ENCODE results near the gene C2CD2. TPM values are rescaled to one million over a fixed set of nuclear protein-coding genes. Genes with fewer than 3 reads are reported as not detected.

Gene C2CD2
- total and polyA plus RNA-seq, 2 experiments from 2014 or later = 4.5 to 16.2 TPM

GRCh38 chr21:42002421-42002958 lies 48.7 kb upstream of the C2CD2 start (continued):
- TF ChIP-seq REST (IDR thresholded peaks at IDR 0.05; ENCODE audit: unreplicated experiment) = no peak

GRCh38 chr21:42001781-42002180 lies 48.0 kb upstream of the C2CD2 start:
- no peaks in the 10 kb centered on the region; the same call in none of the 2 replicates for H3K4me1 ChIP-seq (ENCODE audit: insufficient read depth)
- Mint-ChIP-seq H3K4me3 (no peak overlapping the region), H3K9me3 (peaks cover 5% of the 10 kb centered on the region), H3K4me1 (peaks cover 5% of the 10 kb centered on the region; the same call in 1 of the 3 replicates), H3K27ac (no peak overlapping the region), H3K36me3 (ENCODE audit: low read depth) (peaks cover 50% of the 10 kb centered on the region), H3K27me3 (ENCODE audit: insufficient read depth, low read depth, poor library complexity) (no peaks in the 10 kb centered on the region)
- H3K27me3 ChIP-seq (ENCODE audit: insufficient read depth) = no peaks in the 10 kb centered on the region
- DNase-seq (ENCODE audit: low spot score) (no peak), ATAC-seq (no peak)
- no peak overlapping the region for H3K4me3 ChIP-seq
- peaks cover 57% of the 10 kb centered on the region for H3K79me2 ChIP-seq (replicated peaks; ENCODE audit: insufficient read depth)
- peaks cover 18% of the 10 kb centered on the region for H4K20me1 ChIP-seq (replicated peaks; ENCODE audit: insufficient read depth)
- H3F3A ChIP-seq (replicated peaks; ENCODE audit: low read depth) = no peaks in the 10 kb centered on the region
- no peaks in the 10 kb centered on the region for H3K9me2 ChIP-seq (ENCODE audit: insufficient read depth)
- peaks cover 10% of the 10 kb centered on the region; the same call in 1 of the 2 replicates for H3K36me3 ChIP-seq (ENCODE audit: insufficient read depth)
- H2AFZ ChIP-seq = no peak overlapping the region
- TF ChIP-seq ZNF114 (CRISPR knock-in tag; IDR thresholded peaks at IDR 0.05) (no peak), POLR2AphosphoS5 (IDR thresholded peaks at IDR 0.05; ENCODE audit: low read depth) (no peak), STAT1 (IDR thresholded peaks at IDR 0.05; ENCODE audit: unreplicated experiment) (no peak), CTCF (conservative IDR thresholded peaks at IDR 0.05; ENCODE audit: low read depth in 2 of 2) (no peak), ETS1 (IDR thresholded peaks at IDR 0.05) (no peak)
- H3K27ac ChIP-seq (ENCODE audit: low read depth) = no peak overlapping the region
- H3K4me2 ChIP-seq = no peak overlapping the region

GRCh38 chr21:42000908-42001307 lies 47.1 kb upstream of the C2CD2 start:
- H3K4me1 ChIP-seq (ENCODE audit: insufficient read depth) = no peaks in the 10 kb centered on the region; the same call in 1 of the 2 replicates
- Mint-ChIP-seq H3K27ac (no peak overlapping the region), H3K4me3 (no peak overlapping the region), H3K27me3 (ENCODE audit: insufficient read depth, low read depth, poor library complexity) (no peaks in the 10 kb centered on the region), H3K4me1 (no peaks in the 10 kb centered on the region), H3K36me3 (ENCODE audit: low read depth) (peaks cover 55% of the 10 kb centered on the region), H3K9me3 (peaks cover 14% of the 10 kb centered on the region)
- peaks cover 52% of the 10 kb centered on the region for H3K79me2 ChIP-seq (replicated peaks; ENCODE audit: insufficient read depth)
- DNase-seq (ENCODE audit: low spot score) (no peak), ATAC-seq (no peak)
- no peak overlapping the region for H3K4me2 ChIP-seq
- no peak overlapping the region for H2AFZ ChIP-seq
- H3K27me3 ChIP-seq (ENCODE audit: insufficient read depth) = no peaks in the 10 kb centered on the region
- no peaks in the 10 kb centered on the region for H3F3A ChIP-seq (replicated peaks; ENCODE audit: low read depth)
- H3K27ac ChIP-seq (ENCODE audit: low read depth) = no peak overlapping the region
- H3K4me3 ChIP-seq = no peak overlapping the region
- peaks cover 12% of the 10 kb centered on the region; the same call in 1 of the 2 replicates for H3K36me3 ChIP-seq (ENCODE audit: insufficient read depth)
- H4K20me1 ChIP-seq (replicated peaks; ENCODE audit: insufficient read depth) = peaks cover 18% of the 10 kb centered on the region
- no peaks in the 10 kb centered on the region for H3K9me2 ChIP-seq (ENCODE audit: insufficient read depth)
- TF ChIP-seq CREB1 (CRISPR knock-in tag; IDR thresholded peaks at IDR 0.05; ENCODE audit: low read depth) (no peak), ZNF114 (CRISPR knock-in tag; IDR thresholded peaks at IDR 0.05) (no peak), CTCF (conservative IDR thresholded peaks at IDR 0.05; ENCODE audit: low read depth in 2 of 2) (no peak), STAT1 (IDR thresholded peaks at IDR 0.05; ENCODE audit: unreplicated experiment) (no peak), JUNB (IDR thresholded peaks at IDR 0.05; ENCODE audit: unreplicated experiment) (no peak)
